GM21786 (cell line): ENCODE measurements around the gene MACROD2.

Source experiments
- ATAC-seq: cut with Tn5 transposase; IDR thresholded peaks from one replicate; pipeline ENCODE4 v1.9.1; 2021; ENCODE audit not compliant: unreplicated experiment

Gene MACROD2

GRCh38 chr20:15061955-15062354, 1066.6 kb downstream of the MACROD2 start:
- ATAC-seq: no peak

DNA sequence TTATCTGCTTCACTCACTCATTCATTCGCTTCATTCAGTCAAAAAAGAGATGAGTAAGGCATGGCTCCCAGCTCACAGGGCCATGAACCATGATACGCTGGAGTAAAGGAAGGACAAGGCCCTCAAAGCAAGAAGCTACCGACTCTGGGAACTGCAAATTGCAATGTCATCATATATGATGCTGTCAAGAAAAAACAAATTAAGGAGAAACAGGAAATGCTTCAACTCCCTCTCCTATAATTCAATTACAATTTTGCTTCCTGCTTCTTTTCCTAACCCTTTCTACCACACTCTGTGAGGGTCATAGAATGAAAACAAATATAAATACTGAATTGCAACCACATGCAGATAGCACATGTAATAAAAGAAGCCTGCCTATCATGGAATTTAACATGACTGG, 1067.8 kb downstream of the MACROD2 start:
- no peak for ATAC-seq

- ATAC-seq: no peak
Observed at GRCh38 chr20:15064741-15065140, 1069.4 kb downstream of the MACROD2 start.

DNA sequence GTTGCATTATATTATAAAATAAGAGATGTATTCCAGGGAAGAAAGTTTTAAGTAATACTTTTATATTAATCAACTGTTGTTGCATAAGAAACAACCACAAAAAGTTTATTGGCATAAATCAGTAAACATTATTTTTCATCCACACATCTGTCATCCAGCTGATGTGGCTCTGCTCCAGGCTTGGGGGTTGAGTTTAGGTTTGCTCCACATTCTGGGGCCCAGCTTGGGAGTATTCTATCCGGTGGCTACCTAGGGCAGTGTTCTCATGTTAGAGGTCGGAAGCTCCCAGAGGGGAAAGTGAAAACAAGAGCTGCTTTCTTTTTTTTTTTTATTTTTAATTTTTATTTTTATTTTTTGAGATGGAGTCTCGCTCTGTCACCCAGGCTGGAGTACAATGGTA, 1070.5 kb downstream of the MACROD2 start:
- no peak for ATAC-seq

GRCh38 chr20:15068486-15068885, 1073.2 kb downstream of the MACROD2 start:
- no peak for ATAC-seq

DNA sequence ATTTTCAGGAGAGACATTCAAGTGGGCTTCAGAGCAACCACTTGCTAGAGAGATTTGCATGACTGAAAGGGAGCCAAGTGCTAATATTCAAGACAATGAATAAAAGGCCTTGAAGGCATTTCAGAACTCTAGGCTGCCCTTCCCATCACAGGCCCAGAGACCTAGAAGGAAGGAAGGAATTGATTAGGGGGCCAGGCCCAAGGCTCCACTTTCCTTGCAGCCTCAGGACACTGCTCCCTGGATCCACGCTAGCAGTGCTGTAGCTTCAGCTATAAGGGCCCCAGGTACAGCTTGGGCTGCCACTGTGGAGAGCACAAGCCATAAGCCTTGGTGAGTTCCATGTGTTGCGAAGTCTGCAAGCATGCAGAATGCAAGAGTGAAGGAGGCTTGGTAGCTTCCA, 1074.0 kb downstream of the MACROD2 start:
- no peak for ATAC-seq

DNA sequence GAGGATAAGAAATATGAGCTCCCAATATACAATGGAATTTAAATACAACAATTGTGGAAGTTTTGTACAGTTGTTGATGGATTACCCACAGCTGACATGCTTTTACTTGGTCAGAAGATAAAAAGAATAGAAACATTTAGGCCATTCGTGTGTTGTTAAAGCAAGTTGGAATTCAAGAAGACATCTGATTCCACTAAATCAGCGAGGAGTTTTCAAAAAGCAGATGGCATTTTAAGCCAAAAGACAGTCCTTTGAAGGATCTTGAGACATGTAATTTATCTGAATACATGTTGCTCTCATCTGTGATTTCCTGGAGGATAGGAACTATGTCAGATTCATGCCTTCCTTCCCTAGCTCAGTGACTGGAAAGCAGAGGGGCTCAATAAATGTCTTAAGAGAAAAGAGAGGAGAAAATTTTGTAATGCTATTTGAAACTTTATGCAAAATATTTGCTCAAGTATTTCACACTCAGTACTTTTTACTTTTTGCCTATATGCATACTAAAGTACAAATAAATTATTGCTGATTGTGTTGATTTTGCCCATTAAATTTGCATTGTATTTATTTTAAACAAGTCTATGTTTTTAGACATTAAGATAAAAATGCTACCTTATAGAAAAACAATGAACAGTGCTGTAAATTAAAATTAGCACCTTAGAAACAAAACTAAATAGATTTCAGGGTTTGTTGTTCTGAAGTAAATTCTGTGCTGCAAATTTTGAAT, 1075.9 kb downstream of the MACROD2 start:
- no peak for ATAC-seq

DNA sequence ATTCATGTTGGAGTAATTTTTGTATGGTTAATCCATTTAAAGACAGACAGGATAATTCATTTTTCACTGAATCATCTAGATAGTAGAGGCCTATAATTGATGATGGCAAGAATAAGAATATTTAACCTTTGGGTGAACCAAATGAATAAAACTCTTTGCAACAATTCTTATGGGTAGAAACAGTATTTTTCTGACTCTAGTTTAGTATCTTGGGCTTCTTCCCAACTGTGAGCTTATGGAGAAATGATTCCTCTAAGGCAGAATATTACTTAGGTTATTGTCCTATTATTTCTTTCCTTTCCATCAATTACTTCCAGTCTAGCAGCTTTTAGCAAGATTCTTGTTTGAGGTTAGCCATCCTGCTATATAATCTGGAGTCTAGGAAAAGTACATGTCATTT, 1077.0 kb downstream of the MACROD2 start:
- ATAC-seq: no peak

DNA sequence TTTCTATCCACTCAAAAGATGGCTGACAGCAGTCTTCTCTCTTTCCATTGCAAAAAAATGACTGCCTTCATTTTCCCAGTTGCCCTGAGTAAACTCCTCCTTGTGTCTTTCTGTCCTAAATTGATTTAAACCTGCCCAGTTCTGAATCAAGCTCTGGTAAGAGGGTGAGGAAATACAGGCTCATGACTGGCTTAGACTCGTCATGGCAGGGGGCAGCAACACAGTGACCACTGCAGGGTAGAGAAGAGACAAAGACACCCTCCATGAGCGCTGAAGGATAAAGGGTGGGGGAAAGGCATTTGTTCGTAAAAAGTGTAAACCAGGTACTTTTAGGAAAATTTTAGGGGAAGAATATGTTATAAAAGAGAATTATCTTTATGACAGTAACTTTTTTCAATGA, 1080.3 kb downstream of the MACROD2 start:
- ATAC-seq: no peak

DNA sequence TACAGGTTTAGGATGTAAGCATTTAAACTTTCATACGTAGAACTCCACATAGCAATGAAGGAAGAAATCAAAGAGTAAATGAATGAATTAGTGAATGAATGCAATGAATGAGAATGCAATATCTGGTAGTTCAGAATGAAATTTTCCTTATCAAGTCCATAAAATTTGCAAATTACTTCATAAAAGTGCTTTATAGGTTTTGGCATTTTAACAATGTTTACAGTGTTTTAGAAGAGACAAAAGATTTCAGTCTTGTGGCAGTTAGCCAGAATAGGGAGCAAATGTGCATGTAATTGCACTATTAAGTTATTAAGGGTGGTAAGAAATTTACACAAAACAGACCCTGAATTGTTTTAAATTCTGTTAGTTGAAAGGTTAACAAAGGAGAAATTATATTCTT, 1081.5 kb downstream of the MACROD2 start:
- ATAC-seq: no peak

GRCh38 chr20:15077733-15078250, 1082.5 kb downstream of the MACROD2 start:
- ATAC-seq: no peak

DNA sequence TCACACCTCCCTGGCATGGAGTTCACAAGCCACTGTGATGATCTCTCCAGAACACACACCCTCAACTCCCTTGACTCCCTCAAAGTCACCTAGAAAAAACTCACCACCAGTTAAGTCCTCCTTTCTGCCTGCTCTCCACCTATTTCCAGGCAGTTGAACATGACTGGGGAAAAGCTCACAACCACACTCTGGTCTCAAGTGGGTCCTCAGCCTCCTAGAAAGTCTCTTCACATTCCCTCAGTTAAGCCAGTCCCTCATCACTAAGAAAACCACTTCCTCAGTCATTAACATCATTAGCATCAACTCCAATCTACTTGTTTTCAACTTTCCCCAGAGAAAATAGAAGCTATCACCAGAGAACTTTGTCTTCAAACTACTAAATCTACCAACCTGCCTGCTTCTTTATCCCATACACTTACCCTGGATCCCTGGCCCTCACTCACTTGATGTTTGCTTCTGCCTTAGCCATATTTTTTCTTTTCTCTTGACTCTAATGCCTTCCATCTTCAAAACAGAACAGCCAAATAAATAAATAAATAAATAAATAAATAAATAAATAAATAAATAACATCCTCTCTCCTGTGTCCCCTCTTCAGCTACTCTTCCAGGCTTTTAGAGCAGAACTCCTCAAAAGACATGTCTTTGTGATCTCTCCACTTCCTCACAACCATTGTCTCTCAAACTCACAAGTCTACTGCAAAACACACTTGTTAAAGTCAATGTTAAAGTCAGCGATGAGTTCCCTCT, 1084.5 kb downstream of the MACROD2 start:
- ATAC-seq: no peak

DNA sequence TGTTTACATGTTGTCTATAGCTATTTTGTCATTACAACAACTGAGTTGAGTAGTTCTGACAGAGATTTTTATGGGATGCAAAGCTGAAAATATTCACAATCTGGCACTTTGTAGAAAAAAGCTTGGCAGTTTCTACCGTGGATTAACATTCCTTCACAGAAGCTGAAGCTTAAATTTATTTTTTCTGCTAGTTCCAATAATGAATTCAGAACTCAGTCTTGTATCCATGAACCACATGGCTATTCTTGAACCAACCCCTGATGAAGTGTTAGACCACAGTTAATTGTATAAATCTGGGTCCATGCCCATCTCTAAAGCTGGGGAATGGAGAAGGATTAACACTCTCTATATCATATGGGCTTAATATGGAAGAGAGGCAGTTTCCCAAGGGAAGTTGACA, 1085.9 kb downstream of the MACROD2 start:
- ATAC-seq: no peak

- ATAC-seq: no peak
Observed at GRCh38 chr20:15091421-15092037, 1096.2 kb downstream of the MACROD2 start.

- ATAC-seq: no peak
Observed at GRCh38 chr20:15098351-15098750, 1103.0 kb downstream of the MACROD2 start.

DNA sequence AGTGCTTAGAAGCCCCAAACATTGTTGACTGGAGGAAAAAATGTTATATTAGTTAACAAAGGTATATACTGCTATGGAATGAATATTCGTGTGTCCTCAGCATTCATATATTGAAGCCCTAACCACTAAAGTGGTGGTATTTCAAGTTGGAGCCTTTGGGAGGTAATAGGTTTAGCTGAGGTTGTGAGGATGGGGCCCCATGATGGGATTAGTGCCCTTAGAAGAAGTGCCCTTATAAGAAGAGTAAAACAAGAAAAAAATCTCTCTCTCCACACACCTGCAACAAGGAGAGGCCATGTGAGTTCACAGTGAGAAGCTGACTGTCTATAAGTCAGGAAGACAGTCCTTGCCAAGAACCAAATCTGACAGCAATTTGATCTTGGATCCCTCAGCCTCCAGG, 1103.8 kb downstream of the MACROD2 start:
- no peak for ATAC-seq

DNA sequence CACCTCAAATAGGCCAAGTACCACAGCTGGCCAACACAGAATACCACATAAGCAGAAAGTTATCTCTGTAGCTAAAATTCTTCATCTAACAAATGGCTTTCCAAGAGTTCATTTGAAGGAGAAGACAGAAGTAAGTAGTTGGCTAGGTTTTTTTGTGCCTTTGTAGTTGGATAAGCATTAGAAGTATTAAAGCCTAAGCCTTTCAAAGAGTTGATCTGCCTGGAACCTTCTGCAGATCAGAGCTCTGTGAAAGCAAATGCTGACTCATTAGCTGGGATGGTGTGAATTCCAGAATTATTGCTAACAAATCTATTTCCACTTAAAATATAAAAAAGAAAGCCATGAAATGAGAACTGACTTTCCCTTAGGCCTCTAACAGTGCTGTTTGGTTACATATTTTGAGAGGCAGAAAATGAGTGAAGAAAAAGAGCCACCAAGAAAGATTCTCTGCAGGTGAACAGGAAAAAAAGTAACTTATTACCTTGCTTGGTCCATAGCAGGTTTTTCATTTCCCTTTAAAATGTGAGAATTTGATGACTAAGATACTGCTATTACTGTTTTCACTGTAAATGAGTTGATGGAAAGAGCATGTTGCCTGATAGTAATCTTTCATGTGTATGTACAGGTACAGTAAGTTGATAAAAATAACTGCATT, 1105.3 kb downstream of the MACROD2 start:
- no peak for ATAC-seq

- no peak for ATAC-seq
Observed at GRCh38 chr20:15107931-15108330, 1112.6 kb downstream of the MACROD2 start.

DNA sequence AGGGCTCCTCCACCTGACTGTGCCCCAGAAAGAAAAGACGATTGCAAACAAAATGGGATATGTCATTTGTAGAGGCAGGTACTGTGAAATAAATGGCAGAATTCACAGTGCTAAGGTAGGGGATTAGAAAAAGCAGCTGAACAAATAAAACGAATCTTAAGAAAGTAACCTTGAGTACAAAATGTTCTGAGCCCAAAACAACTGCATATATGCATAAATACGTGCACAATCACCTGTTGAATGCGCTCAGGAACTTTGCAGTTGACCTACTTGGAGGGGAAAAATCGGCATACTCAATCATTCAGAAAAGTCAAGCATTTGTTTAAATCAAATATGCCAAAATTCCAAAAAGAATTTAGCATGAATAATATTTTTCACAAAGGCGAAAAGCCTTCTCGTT, 1114.2 kb downstream of the MACROD2 start:
- no peak for ATAC-seq

GRCh38 chr20:15111654-15112053, 1116.3 kb downstream of the MACROD2 start:
- ATAC-seq: no peak

DNA sequence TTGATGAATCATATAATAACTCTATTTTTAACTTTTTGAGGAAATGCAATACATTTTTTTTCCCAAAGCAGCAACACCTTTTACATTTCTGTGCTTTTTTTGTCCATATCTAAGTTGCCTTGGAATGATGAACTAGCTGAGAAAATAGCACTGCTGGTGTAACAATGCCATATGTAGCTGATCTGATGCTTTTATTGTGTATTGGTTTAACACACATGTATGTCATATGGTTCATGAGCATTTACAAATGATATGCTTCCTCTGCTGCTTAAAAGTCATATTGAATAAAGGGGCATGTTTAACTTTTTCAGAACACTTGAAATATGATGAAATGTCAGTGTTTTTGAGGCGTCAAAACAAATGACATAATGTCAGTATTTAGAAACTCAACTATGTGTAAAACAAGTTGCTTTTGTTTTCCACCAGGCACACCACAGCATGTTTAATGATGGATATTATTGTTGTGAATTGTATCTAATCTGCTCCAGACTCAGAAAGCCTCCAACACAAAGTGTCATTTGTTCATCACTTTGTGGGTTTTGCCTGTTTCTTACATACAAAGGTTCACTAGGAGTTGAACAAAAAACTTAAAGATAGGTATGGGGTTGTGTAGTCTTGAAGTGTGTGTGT, 1117.9 kb downstream of the MACROD2 start:
- ATAC-seq: no peak
